Activated CD4-positive, alpha-beta T cell treated with anti-CD3 and anti-CD28 coated beads, Interleukin-2, amount 50 U/mL, for 16 hours (primary cell): ENCODE measurements around the gene ANKRD40.
"Not testable (repeated sequence)": the region's sequence is repeated elsewhere in the genome, so short reads cannot be mapped to it uniquely, and the experiment has no call there.

ENCODE experiments used
- DNase-seq: peaks from one replicate; pipeline ENCODE4 v3.0.0-alpha.2; 2020

ANKRD40 gene

GRCh38 chr17:50685691-50686493 lies 21.8 kb downstream of the ANKRD40 start:
- DNase-seq = no peak

- no peak for DNase-seq
Measured at GRCh38 chr17:50685334-50685665, 22.4 kb downstream of the ANKRD40 start.

- no peak for DNase-seq
Measured at GRCh38 chr17:50684612-50685333, 22.9 kb downstream of the ANKRD40 start.

- no peak for DNase-seq
Measured at GRCh38 chr17:50684288-50684611, 23.5 kb downstream of the ANKRD40 start.

- DNase-seq = no peak
Measured at GRCh38 chr17:50683434-50684287, 24.1 kb downstream of the ANKRD40 start.

GRCh38 chr17:50682938-50683337 lies 24.8 kb downstream of the ANKRD40 start:
- no peak for DNase-seq

- DNase-seq = no peak
Measured at GRCh38 chr17:50682441-50682840, 25.3 kb downstream of the ANKRD40 start.

- DNase-seq = no peak
Measured at GRCh38 chr17:50681263-50682200, 26.2 kb downstream of the ANKRD40 start.

GRCh38 chr17:50680543-50681262 lies 27.0 kb downstream of the ANKRD40 start:
- DNase-seq = not testable (repeated sequence)

GRCh38 chr17:50680126-50680525 lies 27.6 kb downstream of the ANKRD40 start:
- no peak for DNase-seq

GRCh38 chr17:50679008-50679544 lies 28.6 kb downstream of the ANKRD40 start:
- DNase-seq = no peak

GRCh38 chr17:50677851-50678375 lies 29.8 kb downstream of the ANKRD40 start:
- DNase-seq = no peak

GRCh38 chr17:50676065-50676975 lies 31.4 kb downstream of the ANKRD40 start:
- DNase-seq = no peak

- DNase-seq = no peak
Measured at GRCh38 chr17:50675627-50676026, 32.1 kb downstream of the ANKRD40 start.

- no peak for DNase-seq
Measured at GRCh38 chr17:50675190-50675589, 32.5 kb downstream of the ANKRD40 start.

GRCh38 chr17:50672831-50673551 lies 34.7 kb downstream of the ANKRD40 start:
- no peak for DNase-seq

- DNase-seq = no peak
Measured at GRCh38 chr17:50672071-50672470, 35.6 kb downstream of the ANKRD40 start.

- DNase-seq = no peak
Measured at GRCh38 chr17:50668838-50669581, 38.7 kb downstream of the ANKRD40 start.
